ENCODE measurements around the gene PLB1. TPM values are rescaled to one million over a fixed set of nuclear protein-coding genes. Genes with fewer than 3 reads are reported as not detected.

PLB1 gene
- total RNA-seq, 1 experiment from 2014 or later = 0.91 TPM

DNA sequence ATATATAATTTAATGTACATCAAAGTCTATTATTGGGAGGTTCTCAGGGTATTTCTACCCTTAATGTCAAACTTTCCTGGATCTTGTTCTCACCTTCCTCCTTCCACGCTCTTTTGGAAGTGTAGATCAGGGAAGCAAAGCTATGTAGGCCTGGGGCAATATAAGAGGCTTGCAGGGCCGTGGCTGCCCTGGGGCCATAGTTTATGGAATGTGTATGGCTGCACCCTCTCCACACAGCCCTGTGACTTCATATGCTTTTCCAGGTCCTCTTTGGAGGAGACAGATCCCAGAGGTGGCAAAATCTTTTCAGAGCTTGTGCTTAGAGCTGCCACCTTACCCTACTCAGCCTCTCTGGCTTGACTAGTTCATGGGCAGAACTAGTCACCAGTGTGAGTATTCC, 82.9 kb downstream of the PLB1 start:
- intact Hi-C loops (cut with micrococcal nuclease) = no loop called here
- POLR2A ChIA-PET = interaction anchor here (2.1 kb wide), 1 partner anchor 10 kb away, joined by 12 read pairs; no protein-coding TSS in a partner anchor
- no peak overlapping the region for H3K4me3 Mint-ChIP-seq (ENCODE audit: unreplicated experiment)
- no TSS peak for BruUV-seq (replicated peaks)
- H3K36me3 Mint-ChIP-seq (ENCODE audit: insufficient read depth, unreplicated experiment) = peaks cover 5% of the 10 kb centered on the region
- CTCF ChIA-PET = interaction anchor here (0.6 to 3.3 kb wide), 4 partner anchors 10 to 359 kb away, joined by 3 to 21 read pairs (median 4); no protein-coding TSS in a partner anchor
- no peak for DNase-seq (ENCODE audit: unreplicated experiment)
- no peaks in the 10 kb centered on the region for H3K9me3 Mint-ChIP-seq (ENCODE audit: unreplicated experiment)
- TF ChIP-seq, protein P1, sequence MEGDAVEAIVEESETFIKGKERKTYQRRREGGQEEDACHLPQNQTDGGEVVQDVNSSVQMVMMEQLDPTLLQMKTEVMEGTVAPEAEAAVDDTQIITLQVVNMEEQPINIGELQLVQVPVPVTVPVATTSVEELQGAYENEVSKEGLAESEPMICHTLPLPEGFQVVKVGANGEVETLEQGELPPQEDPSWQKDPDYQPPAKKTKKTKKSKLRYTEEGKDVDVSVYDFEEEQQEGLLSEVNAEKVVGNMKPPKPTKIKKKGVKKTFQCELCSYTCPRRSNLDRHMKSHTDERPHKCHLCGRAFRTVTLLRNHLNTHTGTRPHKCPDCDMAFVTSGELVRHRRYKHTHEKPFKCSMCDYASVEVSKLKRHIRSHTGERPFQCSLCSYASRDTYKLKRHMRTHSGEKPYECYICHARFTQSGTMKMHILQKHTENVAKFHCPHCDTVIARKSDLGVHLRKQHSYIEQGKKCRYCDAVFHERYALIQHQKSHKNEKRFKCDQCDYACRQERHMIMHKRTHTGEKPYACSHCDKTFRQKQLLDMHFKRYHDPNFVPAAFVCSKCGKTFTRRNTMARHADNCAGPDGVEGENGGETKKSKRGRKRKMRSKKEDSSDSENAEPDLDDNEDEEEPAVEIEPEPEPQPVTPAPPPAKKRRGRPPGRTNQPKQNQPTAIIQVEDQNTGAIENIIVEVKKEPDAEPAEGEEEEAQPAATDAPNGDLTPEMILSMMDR (IDR thresholded peaks at IDR 0.05; ENCODE audit: unreplicated experiment) = no peak
- H3K27me3 Mint-ChIP-seq (ENCODE audit: insufficient read depth, unreplicated experiment) = no peaks in the 10 kb centered on the region
- no peak overlapping the region for H3K27ac Mint-ChIP-seq (ENCODE audit: low read depth, unreplicated experiment)
- H3K4me1 Mint-ChIP-seq (ENCODE audit: insufficient read depth, unreplicated experiment) = peaks cover 14% of the 10 kb centered on the region

DNA sequence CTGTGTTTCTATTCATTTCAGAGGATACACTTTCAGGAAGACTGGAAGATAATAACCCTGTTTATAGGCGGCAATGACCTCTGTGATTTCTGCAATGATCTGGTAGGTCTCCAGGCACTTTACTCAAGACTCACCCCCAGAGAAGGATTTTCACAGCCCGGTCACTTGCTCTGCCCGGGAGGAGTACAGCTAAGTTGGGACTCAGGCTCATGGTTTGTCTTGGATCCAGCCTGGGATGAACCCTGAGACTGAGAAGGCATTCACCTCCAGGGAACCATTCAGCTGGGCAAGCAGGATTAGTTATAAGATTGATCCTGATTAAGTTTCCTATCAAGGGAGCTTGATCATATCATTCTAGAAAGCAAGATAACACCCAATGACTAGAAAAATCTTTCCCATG, 83.7 kb downstream of the PLB1 start:
- BruUV-seq (replicated peaks) = no TSS peak
- DNase-seq (ENCODE audit: unreplicated experiment) = no peak
- Mint-ChIP-seq H3K27me3 (ENCODE audit: insufficient read depth, unreplicated experiment) (no peaks in the 10 kb centered on the region), H3K4me1 (ENCODE audit: insufficient read depth, unreplicated experiment) (peaks cover 23% of the 10 kb centered on the region), H3K36me3 (ENCODE audit: insufficient read depth, unreplicated experiment) (peaks cover 5% of the 10 kb centered on the region), H3K4me3 (ENCODE audit: unreplicated experiment) (no peak overlapping the region), H3K9me3 (ENCODE audit: unreplicated experiment) (no peaks in the 10 kb centered on the region), H3K27ac (ENCODE audit: low read depth, unreplicated experiment) (no peak overlapping the region)
- TF ChIP-seq, protein P1 (IDR thresholded peaks at IDR 0.05; ENCODE audit: unreplicated experiment) = no peak
- intact Hi-C loops (cut with micrococcal nuclease) = no loop called here
- ChIA-PET POLR2A (interaction anchor here (1.1 to 2.1 kb wide), 3 partner anchors 11 to 171 kb away, joined by 3 to 12 read pairs (median 3); no protein-coding TSS in a partner anchor), CTCF (interaction anchor here (0.6 to 3.3 kb wide), 5 partner anchors 12 to 42 kb away, joined by 3 to 21 read pairs (median 4); no protein-coding TSS in a partner anchor)

DNA sequence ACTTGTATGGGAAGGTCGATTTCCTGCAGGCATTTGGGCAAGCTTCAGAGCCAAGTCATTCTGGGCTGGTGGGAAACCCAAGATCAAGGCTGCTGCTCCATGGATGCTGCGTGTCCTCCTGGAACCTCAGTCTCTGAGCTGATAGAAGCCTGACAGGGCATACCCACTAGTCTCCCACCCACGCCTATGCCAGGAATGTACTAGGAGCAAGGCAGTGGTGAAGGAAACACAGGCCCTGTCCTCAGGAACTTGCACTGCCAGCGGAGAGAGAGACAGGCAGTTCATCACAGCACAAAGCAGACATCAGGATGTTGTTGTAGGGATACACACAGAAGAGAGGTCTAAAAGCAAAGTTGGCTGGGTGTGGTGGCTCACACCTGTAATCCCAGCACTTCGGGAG, 84.2 kb downstream of the PLB1 start:
- CTCF ChIA-PET = interaction anchor here (0.6 to 3.3 kb wide), 4 partner anchors 12 to 127 kb away, joined by 3 to 21 read pairs (median 4); no protein-coding TSS in a partner anchor
- no peaks in the 10 kb centered on the region for H3K27me3 Mint-ChIP-seq (ENCODE audit: insufficient read depth, unreplicated experiment)
- intact Hi-C loops (cut with micrococcal nuclease) = no loop called here
- H3K4me1 Mint-ChIP-seq (ENCODE audit: insufficient read depth, unreplicated experiment) = peaks cover 28% of the 10 kb centered on the region
- TF ChIP-seq, protein P1 (IDR thresholded peaks at IDR 0.05; ENCODE audit: unreplicated experiment) = no peak
- no peaks in the 10 kb centered on the region for H3K9me3 Mint-ChIP-seq (ENCODE audit: unreplicated experiment)
- POLR2A ChIA-PET = interaction anchor here (0.9 to 2.1 kb wide), 4 partner anchors 12 to 172 kb away, joined by 3 to 12 read pairs (median 3); partner anchors contain the start of gene PPP1CB
- no TSS peak for BruUV-seq (replicated peaks)
- H3K4me3 Mint-ChIP-seq (ENCODE audit: unreplicated experiment) = no peak overlapping the region
- H3K27ac Mint-ChIP-seq (ENCODE audit: low read depth, unreplicated experiment) = peak overlapping the region; percentile 28
- H3K36me3 Mint-ChIP-seq (ENCODE audit: insufficient read depth, unreplicated experiment) = peaks cover 5% of the 10 kb centered on the region
- no peak for DNase-seq (ENCODE audit: unreplicated experiment)

DNA sequence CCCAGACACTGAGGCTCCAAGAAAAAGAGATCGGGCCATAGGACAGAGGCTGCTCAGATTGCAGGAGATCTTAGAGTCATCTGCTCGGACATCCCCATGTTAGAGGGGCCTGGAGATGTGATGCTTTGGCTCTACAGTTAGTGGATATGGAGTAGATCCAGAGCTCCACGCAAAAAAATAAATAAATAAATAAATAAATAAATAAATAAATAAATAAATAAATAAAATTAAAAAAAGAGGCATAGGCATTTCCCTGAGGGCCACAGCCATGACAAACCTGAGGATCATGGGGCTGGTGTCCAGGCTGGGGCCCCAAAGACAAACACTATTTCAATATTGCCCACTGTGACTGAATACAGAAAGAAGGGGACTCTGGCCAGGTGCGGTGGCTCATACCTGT, 85.5 kb downstream of the PLB1 start:
- POLR2A ChIA-PET = interaction anchor here (0.9 to 1.0 kb wide), 2 partner anchors 30 to 171 kb away, joined by 3 read pairs; partner anchors contain the start of gene PPP1CB

More for the DNA sequence above, 85.5 kb downstream of the PLB1 start:
- no peaks in the 10 kb centered on the region for H3K27me3 Mint-ChIP-seq (ENCODE audit: insufficient read depth, unreplicated experiment)
- no peaks in the 10 kb centered on the region for H3K9me3 Mint-ChIP-seq (ENCODE audit: unreplicated experiment)
- H3K36me3 Mint-ChIP-seq (ENCODE audit: insufficient read depth, unreplicated experiment) = peaks cover 5% of the 10 kb centered on the region
- intact Hi-C loops (cut with micrococcal nuclease) = no loop called here
- CTCF ChIA-PET = interaction anchor here (0.7 to 1.0 kb wide), 2 partner anchors 15 to 170 kb away, joined by 3 to 4 read pairs; partner anchors contain the start of gene PPP1CB
- H3K4me3 Mint-ChIP-seq (ENCODE audit: unreplicated experiment) = no peak overlapping the region
- DNase-seq (ENCODE audit: unreplicated experiment) = no peak
- BruUV-seq (replicated peaks) = no TSS peak
- TF ChIP-seq, protein P1 (IDR thresholded peaks at IDR 0.05; ENCODE audit: unreplicated experiment) = no peak
- peaks cover 34% of the 10 kb centered on the region for H3K4me1 Mint-ChIP-seq (ENCODE audit: insufficient read depth, unreplicated experiment)
- H3K27ac Mint-ChIP-seq (ENCODE audit: low read depth, unreplicated experiment) = no peak overlapping the region
